ENCODE results near the gene HORMAD2. TPM values are rescaled to one million over a fixed set of nuclear protein-coding genes. Genes with fewer than 3 reads are reported as not detected.

HORMAD2 gene
- total and polyA plus RNA-seq, 9 of the 15 experiments (the other 6 are each of a cell fraction or from before 2014, with no cell fraction given): not detected

DNA sequence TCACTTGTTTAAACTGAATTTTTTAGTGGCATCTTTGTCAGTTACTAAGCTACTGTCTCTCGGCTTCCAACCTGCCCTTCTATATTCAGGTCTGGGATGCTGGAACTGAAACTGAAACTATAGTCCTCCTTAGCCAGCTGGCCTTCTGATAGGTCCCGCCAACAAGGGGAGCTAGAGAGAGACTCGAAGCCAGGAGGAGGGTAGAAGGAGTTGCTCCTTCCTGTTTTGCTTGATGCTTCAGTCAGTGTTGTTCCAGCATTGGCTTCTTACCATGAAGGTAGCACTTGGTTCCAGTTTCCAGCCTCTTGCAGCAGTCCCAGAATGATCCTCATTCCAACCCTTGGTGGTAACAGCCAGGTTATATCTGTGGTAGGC is 32.9 kb upstream of the HORMAD2 start (continued):
- TF ChIP-seq, protein P1, sequence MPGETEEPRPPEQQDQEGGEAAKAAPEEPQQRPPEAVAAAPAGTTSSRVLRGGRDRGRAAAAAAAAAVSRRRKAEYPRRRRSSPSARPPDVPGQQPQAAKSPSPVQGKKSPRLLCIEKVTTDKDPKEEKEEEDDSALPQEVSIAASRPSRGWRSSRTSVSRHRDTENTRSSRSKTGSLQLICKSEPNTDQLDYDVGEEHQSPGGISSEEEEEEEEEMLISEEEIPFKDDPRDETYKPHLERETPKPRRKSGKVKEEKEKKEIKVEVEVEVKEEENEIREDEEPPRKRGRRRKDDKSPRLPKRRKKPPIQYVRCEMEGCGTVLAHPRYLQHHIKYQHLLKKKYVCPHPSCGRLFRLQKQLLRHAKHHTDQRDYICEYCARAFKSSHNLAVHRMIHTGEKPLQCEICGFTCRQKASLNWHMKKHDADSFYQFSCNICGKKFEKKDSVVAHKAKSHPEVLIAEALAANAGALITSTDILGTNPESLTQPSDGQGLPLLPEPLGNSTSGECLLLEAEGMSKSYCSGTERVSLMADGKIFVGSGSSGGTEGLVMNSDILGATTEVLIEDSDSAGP (CRISPR knock-in tag; IDR thresholded peaks at IDR 0.05): no peak
- TF ChIP-seq ZNF507 (tag; conservative IDR thresholded peaks at IDR 0.05): no peak
- TF ChIP-seq, protein P2, sequence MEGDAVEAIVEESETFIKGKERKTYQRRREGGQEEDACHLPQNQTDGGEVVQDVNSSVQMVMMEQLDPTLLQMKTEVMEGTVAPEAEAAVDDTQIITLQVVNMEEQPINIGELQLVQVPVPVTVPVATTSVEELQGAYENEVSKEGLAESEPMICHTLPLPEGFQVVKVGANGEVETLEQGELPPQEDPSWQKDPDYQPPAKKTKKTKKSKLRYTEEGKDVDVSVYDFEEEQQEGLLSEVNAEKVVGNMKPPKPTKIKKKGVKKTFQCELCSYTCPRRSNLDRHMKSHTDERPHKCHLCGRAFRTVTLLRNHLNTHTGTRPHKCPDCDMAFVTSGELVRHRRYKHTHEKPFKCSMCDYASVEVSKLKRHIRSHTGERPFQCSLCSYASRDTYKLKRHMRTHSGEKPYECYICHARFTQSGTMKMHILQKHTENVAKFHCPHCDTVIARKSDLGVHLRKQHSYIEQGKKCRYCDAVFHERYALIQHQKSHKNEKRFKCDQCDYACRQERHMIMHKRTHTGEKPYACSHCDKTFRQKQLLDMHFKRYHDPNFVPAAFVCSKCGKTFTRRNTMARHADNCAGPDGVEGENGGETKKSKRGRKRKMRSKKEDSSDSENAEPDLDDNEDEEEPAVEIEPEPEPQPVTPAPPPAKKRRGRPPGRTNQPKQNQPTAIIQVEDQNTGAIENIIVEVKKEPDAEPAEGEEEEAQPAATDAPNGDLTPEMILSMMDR (IDR thresholded peaks at IDR 0.05 in 2 of 3, conservative IDR thresholded peaks at IDR 0.05 in 1 of 3; ENCODE audit: insufficient read depth in 2 of 3, low read depth in 1 of 3, low read length in 3 of 3): peak in 1 of 3 experiments; percentile 11; a peak in 1 of 6 replicates
- no peak for TF ChIP-seq ZNF766 (CRISPR knock-in tag; conservative IDR thresholded peaks at IDR 0.05)
- TF ChIP-seq ZNF561 (CRISPR knock-in tag; conservative IDR thresholded peaks at IDR 0.05): no peak
- TF ChIP-seq THRAP3 (IDR thresholded peaks at IDR 0.05; ENCODE audit: borderline replicate concordance): no peak
- TF ChIP-seq EHMT2 (IDR thresholded peaks at IDR 0.05): peak; percentile 46; the same call in 1 of the 2 replicates
- no peak for TF ChIP-seq ZNF347 (CRISPR knock-in tag; IDR thresholded peaks at IDR 0.05; ENCODE audit: low read depth)
- TF ChIP-seq, protein P3, sequence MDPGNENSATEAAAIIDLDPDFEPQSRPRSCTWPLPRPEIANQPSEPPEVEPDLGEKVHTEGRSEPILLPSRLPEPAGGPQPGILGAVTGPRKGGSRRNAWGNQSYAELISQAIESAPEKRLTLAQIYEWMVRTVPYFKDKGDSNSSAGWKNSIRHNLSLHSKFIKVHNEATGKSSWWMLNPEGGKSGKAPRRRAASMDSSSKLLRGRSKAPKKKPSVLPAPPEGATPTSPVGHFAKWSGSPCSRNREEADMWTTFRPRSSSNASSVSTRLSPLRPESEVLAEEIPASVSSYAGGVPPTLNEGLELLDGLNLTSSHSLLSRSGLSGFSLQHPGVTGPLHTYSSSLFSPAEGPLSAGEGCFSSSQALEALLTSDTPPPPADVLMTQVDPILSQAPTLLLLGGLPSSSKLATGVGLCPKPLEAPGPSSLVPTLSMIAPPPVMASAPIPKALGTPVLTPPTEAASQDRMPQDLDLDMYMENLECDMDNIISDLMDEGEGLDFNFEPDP (CRISPR knock-in tag; IDR thresholded peaks at IDR 0.05): no peak
- TF ChIP-seq HNRNPK (IDR thresholded peaks at IDR 0.05; ENCODE audit: low read depth, low read length, poor library complexity, severe bottlenecking): no peak
- TF ChIP-seq, protein P4, sequence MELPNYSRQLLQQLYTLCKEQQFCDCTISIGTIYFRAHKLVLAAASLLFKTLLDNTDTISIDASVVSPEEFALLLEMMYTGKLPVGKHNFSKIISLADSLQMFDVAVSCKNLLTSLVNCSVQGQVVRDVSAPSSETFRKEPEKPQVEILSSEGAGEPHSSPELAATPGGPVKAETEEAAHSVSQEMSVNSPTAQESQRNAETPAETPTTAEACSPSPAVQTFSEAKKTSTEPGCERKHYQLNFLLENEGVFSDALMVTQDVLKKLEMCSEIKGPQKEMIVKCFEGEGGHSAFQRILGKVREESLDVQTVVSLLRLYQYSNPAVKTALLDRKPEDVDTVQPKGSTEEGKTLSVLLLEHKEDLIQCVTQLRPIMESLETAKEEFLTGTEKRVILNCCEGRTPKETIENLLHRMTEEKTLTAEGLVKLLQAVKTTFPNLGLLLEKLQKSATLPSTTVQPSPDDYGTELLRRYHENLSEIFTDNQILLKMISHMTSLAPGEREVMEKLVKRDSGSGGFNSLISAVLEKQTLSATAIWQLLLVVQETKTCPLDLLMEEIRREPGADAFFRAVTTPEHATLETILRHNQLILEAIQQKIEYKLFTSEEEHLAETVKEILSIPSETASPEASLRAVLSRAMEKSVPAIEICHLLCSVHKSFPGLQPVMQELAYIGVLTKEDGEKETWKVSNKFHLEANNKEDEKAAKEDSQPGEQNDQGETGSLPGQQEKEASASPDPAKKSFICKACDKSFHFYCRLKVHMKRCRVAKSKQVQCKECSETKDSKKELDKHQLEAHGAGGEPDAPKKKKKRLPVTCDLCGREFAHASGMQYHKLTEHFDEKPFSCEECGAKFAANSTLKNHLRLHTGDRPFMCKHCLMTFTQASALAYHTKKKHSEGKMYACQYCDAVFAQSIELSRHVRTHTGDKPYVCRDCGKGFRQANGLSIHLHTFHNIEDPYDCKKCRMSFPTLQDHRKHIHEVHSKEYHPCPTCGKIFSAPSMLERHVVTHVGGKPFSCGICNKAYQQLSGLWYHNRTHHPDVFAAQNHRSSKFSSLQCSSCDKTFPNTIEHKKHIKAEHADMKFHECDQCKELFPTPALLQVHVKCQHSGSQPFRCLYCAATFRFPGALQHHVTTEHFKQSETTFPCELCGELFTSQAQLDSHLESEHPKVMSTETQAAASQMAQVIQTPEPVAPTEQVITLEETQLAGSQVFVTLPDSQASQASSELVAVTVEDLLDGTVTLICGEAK (IDR thresholded peaks at IDR 0.05): peak; percentile 75
- TF ChIP-seq, protein P4 (CRISPR knock-in tag; IDR thresholded peaks at IDR 0.05): no peak
- no peak for TF ChIP-seq ZZZ3 (IDR thresholded peaks at IDR 0.05)
- TF ChIP-seq, protein P5, sequence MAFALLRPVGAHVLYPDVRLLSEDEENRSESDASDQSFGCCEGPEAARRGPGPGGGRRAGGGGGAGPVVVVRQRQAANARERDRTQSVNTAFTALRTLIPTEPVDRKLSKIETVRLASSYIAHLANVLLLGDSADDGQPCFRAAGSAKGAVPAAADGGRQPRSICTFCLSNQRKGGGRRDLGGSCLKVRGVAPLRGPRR (CRISPR knock-in tag; IDR thresholded peaks at IDR 0.05): no peak
